Right atrium auricular region (tissue), 2 donors: ENCODE data around the gene RPGRIP1L. TPM values are rescaled to one million over a fixed set of nuclear protein-coding genes. Genes with fewer than 3 reads are reported as not detected.

ENCODE experiments used
- DNase-seq: peaks from one replicate; pipeline ENCODE4 v3.0.0-alpha.2; 2019; ENCODE audit warnings: low spot score
- H3K27ac ChIP-seq, 2 donors: fragments of 200-600 bp; sonication (generic); 1 replicate in 1 of 2; 2 replicates in 1 of 2; pipeline ENCODE4 v1.5.1; 2016 to 2019
- H3K27me3 ChIP-seq, 2 donors: fragments of 200-600 bp; sonication (generic); one replicate each; pipeline versions ENCODE4 v1.5.1 to v1.6.0; 2017 to 2019
- H3K36me3 ChIP-seq: fragments of 200-600 bp; sonication (generic); one replicate; pipeline ENCODE4 v1.5.1; 2016
- H3K4me1 ChIP-seq, 2 donors: fragments of 200-600 bp; sonication (generic); one replicate each; pipeline versions ENCODE4 v1.5.1 to v1.6.0; 2017 to 2019
- H3K4me3 ChIP-seq, 2 donors: fragments of 200-600 bp; sonication (generic); 1 replicate in 1 of 2; 2 replicates in 1 of 2; pipeline ENCODE4 v1.5.1; 2017 to 2019; ENCODE audit warnings: mild to moderate bottlenecking in 1 of 2, moderate library complexity in 1 of 2
- H3K9me3 ChIP-seq, 2 donors: fragments of 200-600 bp; sonication (generic); one replicate each; pipeline ENCODE4 v1.5.1; 2019
- CTCF ChIP-seq, 2 donors: fragments of 200-600 bp; sonication (generic); IDR thresholded peaks; one replicate each; pipeline ENCODE4 v1.5.1; 2019; ENCODE audit warnings: antibody characterized with exemption in 2 of 2
- total RNA-seq, 2 donors: library from RNA; depleted of rRNA; stranded (reverse); fragments of >200 nt; gene quantifications; one replicate each; pipeline ENCODE4 v1.1.0, GENCODE V29; 2016

The RPGRIP1L gene
- total RNA-seq, 2 donors from 2014 or later, result 1.8 to 2.3 TPM

DNA sequence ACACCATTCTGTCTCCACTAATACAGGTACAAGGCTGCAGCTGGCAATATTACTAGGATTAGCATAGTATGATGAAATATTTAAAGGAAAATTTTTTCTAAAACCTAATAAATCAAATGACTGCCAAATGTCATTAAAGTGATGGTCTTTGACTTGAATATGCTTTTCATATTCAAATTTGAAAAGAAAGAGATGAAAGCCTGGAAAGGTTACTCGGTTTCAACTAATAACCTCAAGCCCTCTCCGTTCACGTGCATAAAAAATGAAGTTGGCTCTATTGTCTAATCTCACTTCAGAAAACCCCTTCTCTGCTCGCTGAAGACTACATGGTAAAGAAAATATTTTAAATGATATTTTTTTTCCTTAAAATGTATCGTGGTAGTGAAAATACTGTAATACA, 83.2 kb downstream of the RPGRIP1L start:
- Histone ChIP-seq H3K4me1 (no peaks in the 10 kb centered on the region), H3K4me3 (no peak overlapping the region), H3K36me3 (no peaks in the 10 kb centered on the region), H3K9me3 (no peaks in the 10 kb centered on the region), H3K27me3 (no peaks in the 10 kb centered on the region), H3K27ac (no peak overlapping the region)
- no peak for DNase-seq
- no peak for TF ChIP-seq CTCF (IDR thresholded peaks at IDR 0.05)

DNA sequence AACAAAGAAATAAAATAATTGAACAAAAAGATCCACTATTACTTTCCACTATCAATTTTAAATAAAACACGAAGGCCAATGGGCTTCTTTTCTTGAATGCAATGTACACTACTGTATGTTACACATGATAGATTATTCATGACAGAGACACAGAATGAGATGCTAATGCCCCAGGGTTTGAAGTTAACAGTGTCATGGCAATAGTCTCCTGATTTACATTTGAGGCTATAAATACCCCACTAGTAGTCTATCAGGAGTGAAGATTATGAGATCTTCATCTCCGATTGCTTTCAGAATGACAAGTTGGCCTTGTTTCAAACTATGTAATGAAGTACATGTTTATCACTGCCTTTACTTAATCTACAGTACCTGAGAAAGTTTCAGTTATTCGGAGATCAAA, 84.4 kb downstream of the RPGRIP1L start:
- Histone ChIP-seq H3K4me3 (no peak overlapping the region), H3K36me3 (no peaks in the 10 kb centered on the region), H3K9me3 (no peaks in the 10 kb centered on the region), H3K4me1 (no peaks in the 10 kb centered on the region), H3K27me3 (no peaks in the 10 kb centered on the region), H3K27ac (no peak overlapping the region)
- TF ChIP-seq CTCF (IDR thresholded peaks at IDR 0.05), result no peak
- DNase-seq, result no peak

DNA sequence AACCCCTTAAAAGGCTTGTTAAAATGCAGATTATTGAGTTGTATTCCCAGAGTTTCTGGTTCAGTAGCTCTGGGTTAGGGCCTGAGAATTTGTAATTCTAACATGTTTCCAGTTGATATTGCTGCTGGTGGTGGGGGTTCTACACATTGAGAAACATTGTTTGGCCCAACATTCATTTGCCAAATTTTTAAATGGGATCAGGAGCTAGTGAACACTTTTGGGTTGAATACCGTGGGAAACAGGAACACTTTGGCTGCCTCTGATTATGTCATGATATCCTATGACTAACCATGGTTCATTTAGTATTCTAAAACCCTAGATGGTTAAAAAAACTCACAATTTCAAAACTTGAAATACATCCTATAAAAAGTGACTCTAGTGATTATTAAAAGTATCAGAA, 89.3 kb downstream of the RPGRIP1L start:
- Histone ChIP-seq H3K4me1 (no peaks in the 10 kb centered on the region), H3K27ac (no peak overlapping the region), H3K27me3 (no peaks in the 10 kb centered on the region), H3K9me3 (no peaks in the 10 kb centered on the region), H3K4me3 (no peak overlapping the region), H3K36me3 (no peaks in the 10 kb centered on the region)
- no peak for TF ChIP-seq CTCF (IDR thresholded peaks at IDR 0.05)
- no peak for DNase-seq

DNA sequence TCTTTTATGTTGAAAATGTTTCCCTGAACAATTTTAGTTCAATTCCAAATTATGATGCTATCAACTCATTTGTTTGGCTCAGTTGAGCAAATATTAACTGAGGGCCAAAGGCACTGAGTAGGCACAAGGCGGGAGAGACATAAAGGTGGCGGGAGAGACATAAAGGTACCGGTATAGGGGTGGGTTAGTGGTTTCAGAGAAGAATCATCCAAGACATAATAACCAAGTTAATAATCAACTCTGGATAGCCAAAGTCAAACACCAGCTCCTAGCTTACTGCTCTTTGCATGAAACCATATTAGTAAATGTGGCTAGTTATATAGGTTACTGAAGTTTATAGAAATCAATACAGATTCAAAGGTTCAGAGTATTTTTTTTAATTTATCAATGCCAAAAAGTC, 91.7 kb downstream of the RPGRIP1L start:
- no peak overlapping the region for H3K4me3 ChIP-seq
- no peaks in the 10 kb centered on the region for H3K9me3 ChIP-seq
- no peak overlapping the region for H3K27ac ChIP-seq
- H3K27me3 ChIP-seq, result no peaks in the 10 kb centered on the region
- no peak for DNase-seq
- no peaks in the 10 kb centered on the region for H3K36me3 ChIP-seq
- no peaks in the 10 kb centered on the region for H3K4me1 ChIP-seq
- TF ChIP-seq CTCF (IDR thresholded peaks at IDR 0.05), result no peak

DNA sequence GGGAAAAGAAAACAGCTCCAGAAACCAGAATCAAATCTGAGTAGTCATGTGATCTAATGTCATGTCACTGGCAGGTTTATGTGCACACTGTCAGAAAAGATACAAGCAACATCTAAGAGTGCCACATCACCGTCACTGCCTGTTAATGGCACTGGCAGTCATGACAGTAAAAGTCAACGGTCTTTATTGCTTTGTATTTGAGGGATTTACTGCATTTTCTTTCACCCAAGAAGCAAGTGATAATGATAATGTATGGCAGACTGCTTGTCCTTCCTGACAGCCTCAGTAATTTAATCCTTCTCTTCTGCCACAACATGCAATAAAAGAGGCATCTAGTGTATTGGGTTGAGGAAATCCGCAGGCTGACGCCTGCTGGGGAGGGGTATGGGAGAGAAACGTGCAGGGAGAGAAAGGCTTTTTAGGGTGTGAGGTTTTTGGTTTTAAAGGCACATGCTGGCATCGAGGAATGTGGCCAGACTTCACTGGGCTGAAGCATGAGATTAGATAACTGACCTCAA, 92.4 kb downstream of the RPGRIP1L start:
- Histone ChIP-seq H3K9me3 (no peaks in the 10 kb centered on the region), H3K4me1 (no peaks in the 10 kb centered on the region), H3K4me3 (no peak overlapping the region), H3K36me3 (no peaks in the 10 kb centered on the region), H3K27me3 (no peaks in the 10 kb centered on the region), H3K27ac (no peak overlapping the region)
- DNase-seq, result no peak
- TF ChIP-seq CTCF (IDR thresholded peaks at IDR 0.05), result no peak

GRCh38 chr16:53609536-53609935, 94.1 kb downstream of the RPGRIP1L start:
- Histone ChIP-seq H3K4me1 (no peaks in the 10 kb centered on the region), H3K36me3 (no peaks in the 10 kb centered on the region), H3K27ac (no peak overlapping the region), H3K4me3 (no peak overlapping the region), H3K27me3 (no peaks in the 10 kb centered on the region), H3K9me3 (no peaks in the 10 kb centered on the region)
- DNase-seq, result no peak
- no peak for TF ChIP-seq CTCF (IDR thresholded peaks at IDR 0.05)
